Stomach (tissue), 9 donors: ENCODE results near the gene OSBPL1A. TPM values are rescaled to one million over a fixed set of nuclear protein-coding genes. Genes with fewer than 3 reads are reported as not detected.

Source experiments
- DNase-seq, 2 donors: peaks; one replicate each; pipeline versions ENCODE4 v3.0.0 to v3.0.0-alpha.2; 2013 to 2019
- H3K27ac ChIP-seq, 5 donors: fragments of 200-600 bp in 4 of 5; sonication (generic) in 4 of 5; one replicate each; pipeline ENCODE4 v1.5.1; 2013 to 2019; ENCODE audit warnings: mild to moderate bottlenecking in 1 of 5, moderate library complexity in 1 of 5
- H3K27me3 ChIP-seq, 3 donors: fragments of 200-600 bp; sonication (generic); one replicate each; pipeline ENCODE4 v1.5.1; 2017 to 2019; ENCODE audit warnings: mixed run types in 1 of 3
- H3K36me3 ChIP-seq, 4 donors: fragments of 200-600 bp; sonication (generic); 1 replicate in 3 of 4; 2 replicates in 1 of 4; pipeline ENCODE4 v1.5.1; 2016 to 2019
- H3K4me1 ChIP-seq, 4 donors: fragments of 200-600 bp; sonication (generic); one replicate each; pipeline ENCODE4 v1.5.1; 2016 to 2019
- H3K4me3 ChIP-seq, 4 donors: fragments of 200-600 bp; sonication (generic) in 3 of 4; one replicate each; pipeline ENCODE4 v1.5.1; 2016 to 2019; ENCODE audit warnings: mild to moderate bottlenecking in 1 of 4
- H3K9me3 ChIP-seq, 4 donors: fragments of 200-600 bp; sonication (generic); one replicate each; pipeline ENCODE4 v1.5.1; 2016 to 2019
- CTCF ChIP-seq, 7 experiments: fragments of 450-650 bp in 4 of 7; fragments of 200-600 bp in 3 of 7; sonication (generic) in 3 of 7; IDR thresholded peaks; one replicate each; pipeline ENCODE4 v1.5.1; 2016 to 2019; ENCODE audit warnings: antibody characterized with exemption in 7 of 7, control low read depth in 2 of 7, mild to moderate bottlenecking in 1 of 7
- EP300 ChIP-seq: sonication (generic); formaldehyde crosslinking; IDR thresholded peaks from one replicate; pipeline ENCODE4 v1.6.1; 2017; ENCODE audit warnings: antibody characterized with exemption
- POLR2A ChIP-seq, 4 donors: fragments of 450-650 bp; IDR thresholded peaks; one replicate each; pipeline ENCODE4 v1.6.1; 2016; ENCODE audit warnings: antibody characterized with exemption in 4 of 4, control low read depth in 2 of 4, mild to moderate bottlenecking in 1 of 4, moderate library complexity in 1 of 4
- POLR2AphosphoS5 ChIP-seq, 3 donors: sonication (generic); formaldehyde crosslinking; IDR thresholded peaks; one replicate each; pipeline ENCODE4 v1.6.1; 2016; ENCODE audit warnings: antibody characterized with exemption in 3 of 3
- WGBS, 5 donors: extraction: QIAGEN DNeasy Blood & Tissue Kit in 3 of 5; methylation state at CpG; one replicate each; pipeline versions ENCODE4 v1.1.5 to v1.1.7; 2013 to 2018; 5-methylcytosine and 5-hydroxymethylcytosine counted together
- intact Hi-C: fragments of 100-400 bp; cut with DNase I; formaldehyde crosslinking; loops from one replicate; pipeline ENCODE4 v1.15.1; 2023; ENCODE audit warnings: low total_unique reads
- polyA plus RNA-seq, 3 donors: library from polyadenylated mRNA; stranded (reverse); fragments of 200-250 nt; gene quantifications; one replicate each; pipeline ENCODE4 v1.2.3, GENCODE V29; 2013
- total RNA-seq, 5 donors: library from RNA; depleted of rRNA; stranded (reverse); fragments of >200 nt; gene quantifications; one replicate each; pipeline versions ENCODE4 v1.1.0 to v1.2.3, GENCODE V29; 2014 to 2016
- donor health status: healthy with polysubstance abuse.
- donor health status: Bipolar disorder and iron deficiency.
- donor health status: healthy.

The OSBPL1A gene
- total and polyA plus RNA-seq, 8 donors = 13.6 to 129 (median 38.8) TPM

- Histone ChIP-seq H3K36me3 (peaks cover 0 to 32% (median 29%) of the 10 kb centered on the region in 4 donors), H3K27ac (peak overlapping the region in 3 of 5 donors; percentile 44 to 71 (median 54)), H3K4me1 (peaks cover 9 to 51% (median 23%) of the 10 kb centered on the region in 4 donors), H3K4me3 (no peak overlapping the region), H3K9me3 (no peaks in the 10 kb centered on the region), H3K27me3 (no peaks in the 10 kb centered on the region)
- TF ChIP-seq EP300 (no peak), POLR2A (IDR thresholded peaks at IDR 0.05) (no peak), CTCF (IDR thresholded peaks at IDR 0.05) (no peak), POLR2AphosphoS5 (IDR thresholded peaks at IDR 0.05) (no peak)
- intact Hi-C loops = no loop called here
- no peak for DNase-seq
- WGBS, 5 donors = 90 to 95% (median 92%) methylated on average over 5 of the region's 5 CpGs
Measured at GRCh38 chr18:24232800-24233199, 164.8 kb downstream of the OSBPL1A start.

GRCh38 chr18:24231773-24232735, 165.6 kb downstream of the OSBPL1A start:
- peak overlapping the region in 3 of 5 donors; percentile 44 to 71 (median 54) for H3K27ac ChIP-seq
- H3K36me3 ChIP-seq = peaks cover 0 to 25% (median 23%) of the 10 kb centered on the region in 4 donors
- no peak overlapping the region for H3K4me3 ChIP-seq
- H3K27me3 ChIP-seq = no peaks in the 10 kb centered on the region
- TF ChIP-seq POLR2AphosphoS5 (IDR thresholded peaks at IDR 0.05) (peak; percentile 9 to 16 (median 14)), EP300 (no peak)
- intact Hi-C loops = no loop called here
- peak in 1 of 2 donors; percentile 49 for DNase-seq
- H3K4me1 ChIP-seq = peaks cover 9 to 51% (median 23%) of the 10 kb centered on the region in 4 donors
- no peaks in the 10 kb centered on the region for H3K9me3 ChIP-seq
- 34 to 55% (median 52%) methylated on average over 8 of the region's 8 CpGs for WGBS, 5 donors

- Histone ChIP-seq H3K27ac (peak overlapping the region in 2 of 5 donors; percentile 44 to 71), H3K36me3 (peaks cover 0 to 12% (median 10%) of the 10 kb centered on the region in 4 donors)
- intact Hi-C loops = no loop called here
Measured at GRCh38 chr18:24230766-24231165, 166.9 kb downstream of the OSBPL1A start.

GRCh38 chr18:24228667-24229041, 169.0 kb downstream of the OSBPL1A start:
- 85 to 95% (median 92%) methylated on average over 6 of the region's 6 CpGs for WGBS, 5 donors
- Histone ChIP-seq H3K36me3 (peaks cover 0 to 11% (median 5%) of the 10 kb centered on the region in 4 donors), H3K4me3 (no peak overlapping the region), H3K9me3 (no peaks in the 10 kb centered on the region), H3K4me1 (peaks cover 9 to 42% (median 25%) of the 10 kb centered on the region in 4 donors), H3K27ac (peak overlapping the region in 1 of 5 donors; percentile 1), H3K27me3 (no peaks in the 10 kb centered on the region)
- intact Hi-C loops = no loop called here
- DNase-seq = no peak
- TF ChIP-seq POLR2AphosphoS5 (IDR thresholded peaks at IDR 0.05) = no peak
- TF ChIP-seq POLR2A (IDR thresholded peaks at IDR 0.05) = no peak
- TF ChIP-seq CTCF (IDR thresholded peaks at IDR 0.05) = no peak
- no peak for TF ChIP-seq EP300

More at GRCh38 chr18:24230766-24231165, 166.9 kb downstream of the OSBPL1A start:
- Histone ChIP-seq H3K4me3 (no peak overlapping the region), H3K27me3 (no peaks in the 10 kb centered on the region), H3K9me3 (no peaks in the 10 kb centered on the region), H3K4me1 (peaks cover 9 to 51% (median 23%) of the 10 kb centered on the region in 4 donors)
- DNase-seq = no peak
- 70 to 88% (median 86%) methylated on average over 5 of the region's 5 CpGs for WGBS, 5 donors
- TF ChIP-seq POLR2AphosphoS5 (IDR thresholded peaks at IDR 0.05) (no peak), EP300 (no peak), POLR2A (IDR thresholded peaks at IDR 0.05) (no peak), CTCF (IDR thresholded peaks at IDR 0.05) (no peak)
